ENCODE results near the gene CNN2. TPM values are rescaled to one million over a fixed set of nuclear protein-coding genes. Genes with fewer than 3 reads are reported as not detected.

CNN2 gene
- total RNA-seq, 1 experiment from 2014 or later, result 151 TPM

DNA sequence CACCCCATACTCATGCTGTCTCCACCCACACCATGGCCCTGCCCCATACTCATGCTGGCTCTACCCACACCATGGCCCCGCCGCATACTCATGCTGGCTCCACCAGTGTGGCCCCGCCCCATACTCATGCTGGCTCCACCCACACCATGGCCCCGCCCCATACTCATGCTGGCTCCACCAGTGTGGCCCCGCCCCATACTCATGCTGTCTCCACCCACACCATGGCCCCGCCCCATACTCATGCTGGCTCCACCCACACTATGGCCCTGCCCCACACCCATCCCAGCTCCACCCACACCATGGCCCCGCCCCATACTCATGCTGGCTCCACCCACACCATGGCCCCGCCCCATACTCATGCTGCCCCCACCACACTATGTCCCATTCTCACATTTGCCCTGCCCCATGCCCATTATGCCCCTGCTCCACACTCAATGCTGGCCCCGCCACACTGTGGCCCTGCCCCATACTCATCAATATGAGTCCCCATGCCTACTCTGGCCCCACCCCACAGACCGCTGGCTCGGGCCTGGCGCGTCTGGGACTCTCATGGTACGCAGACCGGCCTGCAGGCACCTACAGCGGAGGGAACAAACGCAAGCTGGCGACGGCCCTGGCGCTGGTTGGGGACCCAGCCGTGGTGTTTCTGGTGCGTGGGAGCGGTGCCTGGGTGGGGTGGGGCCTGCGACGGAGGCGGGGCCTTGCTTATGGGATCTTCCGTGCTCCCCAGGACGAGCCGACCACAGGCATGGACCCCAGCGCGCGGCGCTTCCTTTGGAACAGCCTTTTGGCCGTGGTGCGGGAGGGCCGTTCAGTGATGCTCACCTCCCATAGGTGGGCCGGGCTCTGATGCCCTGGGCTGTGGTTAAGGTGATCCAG lies 36.9 kb downstream of the CNN2 start:
- CTCF ChIA-PET, result interaction anchor here (0.7 kb wide), 1 partner anchor 345 kb away, joined by 11 read pairs; no protein-coding TSS in a partner anchor
- no peaks in the 10 kb centered on the region for H3K27me3 Mint-ChIP-seq (ENCODE audit: unreplicated experiment)
- H3K9me3 Mint-ChIP-seq (ENCODE audit: low read depth, unreplicated experiment), result no peaks in the 10 kb centered on the region
- no peak overlapping the region for H3K4me3 Mint-ChIP-seq (ENCODE audit: low read depth, unreplicated experiment)
- intact Hi-C loops (cut with micrococcal nuclease; ENCODE audit: unreplicated experiment), result no loop called here
- TF ChIP-seq, protein P1, sequence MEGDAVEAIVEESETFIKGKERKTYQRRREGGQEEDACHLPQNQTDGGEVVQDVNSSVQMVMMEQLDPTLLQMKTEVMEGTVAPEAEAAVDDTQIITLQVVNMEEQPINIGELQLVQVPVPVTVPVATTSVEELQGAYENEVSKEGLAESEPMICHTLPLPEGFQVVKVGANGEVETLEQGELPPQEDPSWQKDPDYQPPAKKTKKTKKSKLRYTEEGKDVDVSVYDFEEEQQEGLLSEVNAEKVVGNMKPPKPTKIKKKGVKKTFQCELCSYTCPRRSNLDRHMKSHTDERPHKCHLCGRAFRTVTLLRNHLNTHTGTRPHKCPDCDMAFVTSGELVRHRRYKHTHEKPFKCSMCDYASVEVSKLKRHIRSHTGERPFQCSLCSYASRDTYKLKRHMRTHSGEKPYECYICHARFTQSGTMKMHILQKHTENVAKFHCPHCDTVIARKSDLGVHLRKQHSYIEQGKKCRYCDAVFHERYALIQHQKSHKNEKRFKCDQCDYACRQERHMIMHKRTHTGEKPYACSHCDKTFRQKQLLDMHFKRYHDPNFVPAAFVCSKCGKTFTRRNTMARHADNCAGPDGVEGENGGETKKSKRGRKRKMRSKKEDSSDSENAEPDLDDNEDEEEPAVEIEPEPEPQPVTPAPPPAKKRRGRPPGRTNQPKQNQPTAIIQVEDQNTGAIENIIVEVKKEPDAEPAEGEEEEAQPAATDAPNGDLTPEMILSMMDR (IDR thresholded peaks at IDR 0.05; ENCODE audit: unreplicated experiment), result no peak
- no peak overlapping the region for H3K27ac Mint-ChIP-seq (ENCODE audit: unreplicated experiment)
- BruUV-seq (replicated peaks), result no TSS peak
- H3K4me1 Mint-ChIP-seq (ENCODE audit: low read depth, unreplicated experiment), result peaks cover 10% of the 10 kb centered on the region
- peak; percentile 25 for DNase-seq
- peaks cover 38% of the 10 kb centered on the region for H3K36me3 Mint-ChIP-seq (ENCODE audit: insufficient read depth, unreplicated experiment)

DNA sequence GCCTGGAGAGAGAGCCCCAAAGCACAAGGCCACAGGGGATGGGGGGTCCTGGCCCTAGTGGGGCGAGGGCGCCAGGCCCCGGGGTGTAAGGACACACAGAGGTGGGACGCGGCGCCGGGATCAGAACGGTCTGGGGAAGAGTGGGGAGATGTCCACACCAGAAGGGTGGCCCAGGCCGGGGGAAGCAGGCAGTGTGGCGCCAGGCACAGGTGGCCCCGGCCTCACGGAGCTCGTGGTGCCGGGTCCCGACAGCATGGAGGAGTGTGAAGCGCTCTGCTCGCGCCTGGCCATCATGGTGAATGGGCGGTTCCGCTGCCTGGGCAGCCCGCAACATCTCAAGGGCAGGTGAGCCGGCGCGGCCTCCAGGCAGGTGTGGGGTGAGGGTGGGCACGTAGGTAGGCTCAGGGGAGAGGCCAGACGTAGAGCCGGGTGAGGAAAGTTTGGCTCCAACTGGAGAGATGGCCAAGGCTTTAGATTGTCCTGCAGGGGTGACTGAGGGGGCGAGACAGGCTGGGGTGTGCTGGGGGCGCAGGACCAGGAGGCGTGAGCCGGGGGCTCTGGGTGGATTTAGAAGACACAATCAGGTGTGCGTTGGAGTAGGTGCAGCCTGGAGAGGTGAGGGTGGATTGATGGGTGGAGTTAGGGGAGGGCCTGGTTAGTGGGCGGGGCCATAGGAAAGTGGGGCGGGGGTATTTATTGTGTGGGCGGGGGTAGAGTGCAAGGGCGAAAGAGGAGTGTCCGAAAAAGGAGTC lies 37.7 kb downstream of the CNN2 start:
- H3K9me3 Mint-ChIP-seq (ENCODE audit: low read depth, unreplicated experiment), result no peaks in the 10 kb centered on the region

DNA sequence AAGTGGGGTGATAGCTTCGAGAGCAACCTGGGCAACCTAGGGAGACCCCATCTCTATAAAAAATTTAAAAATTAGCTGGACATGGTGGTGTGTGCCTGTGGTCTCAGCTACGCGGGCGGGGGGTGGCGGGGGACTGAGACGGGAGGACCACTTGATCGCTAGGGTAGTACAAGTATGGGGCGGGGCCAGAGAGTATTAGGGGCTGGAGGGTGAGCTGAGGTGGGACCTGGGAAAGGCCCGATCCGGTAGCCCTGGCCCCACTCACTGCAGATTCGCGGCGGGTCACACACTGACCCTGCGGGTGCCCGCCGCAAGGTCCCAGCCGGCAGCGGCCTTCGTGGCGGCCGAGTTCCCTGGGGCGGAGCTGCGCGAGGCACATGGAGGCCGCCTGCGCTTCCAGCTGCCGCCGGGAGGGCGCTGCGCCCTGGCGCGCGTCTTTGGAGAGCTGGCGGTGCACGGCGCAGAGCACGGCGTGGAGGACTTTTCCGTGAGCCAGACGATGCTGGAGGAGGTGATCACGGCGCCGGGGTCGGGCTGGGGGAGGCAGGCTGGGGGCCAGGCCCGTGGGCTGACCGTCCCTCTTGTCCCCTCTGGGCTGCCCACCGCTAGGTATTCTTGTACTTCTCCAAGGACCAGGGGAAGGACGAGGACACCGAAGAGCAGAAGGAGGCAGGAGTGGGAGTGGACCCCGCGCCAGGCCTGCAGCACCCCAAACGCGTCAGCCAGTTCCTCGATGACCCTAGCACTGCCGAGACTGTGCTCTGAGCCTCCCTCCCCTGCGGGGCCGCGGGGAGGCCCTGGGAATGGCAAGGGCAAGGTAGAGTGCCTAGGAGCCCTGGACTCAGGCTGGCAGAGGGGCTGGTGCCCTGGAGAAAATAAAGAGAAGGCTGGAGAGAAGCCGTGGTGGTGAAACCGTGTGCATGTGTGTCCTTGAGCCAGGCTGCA lies 38.5 kb downstream of the CNN2 start:
- no peak overlapping the region for H3K27ac Mint-ChIP-seq (ENCODE audit: unreplicated experiment)
- H3K27me3 Mint-ChIP-seq (ENCODE audit: unreplicated experiment), result no peaks in the 10 kb centered on the region
- H3K4me1 Mint-ChIP-seq (ENCODE audit: low read depth, unreplicated experiment), result peaks cover 10% of the 10 kb centered on the region
- H3K4me3 Mint-ChIP-seq (ENCODE audit: low read depth, unreplicated experiment), result peak overlapping the region; percentile 58
- H3K36me3 Mint-ChIP-seq (ENCODE audit: insufficient read depth, unreplicated experiment), result peaks cover 38% of the 10 kb centered on the region
- CTCF ChIA-PET, result interaction anchor here (0.5 to 2.0 kb wide), 2 partner anchors 10 to 294 kb away, joined by 4 to 12 read pairs; no protein-coding TSS in a partner anchor
- intact Hi-C loops (cut with micrococcal nuclease; ENCODE audit: unreplicated experiment), result no loop called here
- BruUV-seq (replicated peaks), result no TSS peak
- TF ChIP-seq, protein P1 (IDR thresholded peaks at IDR 0.05; ENCODE audit: unreplicated experiment), result peak; percentile 68
- no peaks in the 10 kb centered on the region for H3K9me3 Mint-ChIP-seq (ENCODE audit: low read depth, unreplicated experiment)
- DNase-seq, result peak; percentile 76

More for the DNA sequence above, 37.7 kb downstream of the CNN2 start:
- TF ChIP-seq, protein P1 (IDR thresholded peaks at IDR 0.05; ENCODE audit: unreplicated experiment), result no peak
- no peak overlapping the region for H3K27ac Mint-ChIP-seq (ENCODE audit: unreplicated experiment)
- CTCF ChIA-PET, result interaction anchor here (0.5 to 2.0 kb wide), 2 partner anchors 11 to 295 kb away, joined by 4 to 12 read pairs; no protein-coding TSS in a partner anchor
- H3K4me1 Mint-ChIP-seq (ENCODE audit: low read depth, unreplicated experiment), result peaks cover 10% of the 10 kb centered on the region
- BruUV-seq (replicated peaks), result no TSS peak
- no peaks in the 10 kb centered on the region for H3K27me3 Mint-ChIP-seq (ENCODE audit: unreplicated experiment)
- no peak for DNase-seq
- peaks cover 38% of the 10 kb centered on the region for H3K36me3 Mint-ChIP-seq (ENCODE audit: insufficient read depth, unreplicated experiment)
- H3K4me3 Mint-ChIP-seq (ENCODE audit: low read depth, unreplicated experiment), result no peak overlapping the region
- intact Hi-C loops (cut with micrococcal nuclease; ENCODE audit: unreplicated experiment), result no loop called here
